H1 (cell line): ENCODE data around the gene SHCBP1L. TPM values are rescaled to one million over a fixed set of nuclear protein-coding genes. Genes with fewer than 3 reads are reported as not detected.

ENCODE experiments used
- POLR2AphosphoS5 ChIP-seq: IDR thresholded peaks from 2 replicates; pipeline ENCODE4 v1.6.1; 2011; ENCODE audit warnings: low read depth, low read length
- YY1 ChIP-seq: IDR thresholded peaks from 2 replicates; pipeline ENCODE4 v1.6.1; 2011; ENCODE audit warnings: low read depth, mild to moderate bottlenecking, low read length
- polyA plus RNA-seq, 7 experiments: library from polyadenylated mRNA; depleted of rRNA in 3 of 7; stranded (reverse) in 5 of 7; unstranded in 2 of 7; fragments of >200 nt in 5 of 7; fragments of 200-250 nt in 2 of 7; gene quantifications; 1 replicate in 5 of 7; 2 replicates in 1 of 7; 4 replicates in 1 of 7; pipeline versions ENCODE4 v1.2.1 to v1.2.3, GENCODE V29; 2011 to 2013; ENCODE audit warnings: missing spikeins in 2 of 7, mixed read lengths in 2 of 7
- total RNA-seq: library from RNA; stranded (reverse); fragmentation: NEBNext Ultra II Directional; extraction: Animal tissue kit (Norgen Biotek cat#: 25700); gene quantifications from 2 replicates; pipeline ENCODE4 v1.2.1, GENCODE V29; 2021
- TF ChIP-seq, protein P1 (sequence below): IDR thresholded peaks from 2 replicates; pipeline ENCODE4 v1.6.1; 2012; ENCODE audit warnings: inconsistent platforms

Gene SHCBP1L
- total and polyA plus RNA-seq, 2 of the 8 experiments (the other 6 are each of a cell fraction or from before 2014, with no cell fraction given): not detected

DNA sequence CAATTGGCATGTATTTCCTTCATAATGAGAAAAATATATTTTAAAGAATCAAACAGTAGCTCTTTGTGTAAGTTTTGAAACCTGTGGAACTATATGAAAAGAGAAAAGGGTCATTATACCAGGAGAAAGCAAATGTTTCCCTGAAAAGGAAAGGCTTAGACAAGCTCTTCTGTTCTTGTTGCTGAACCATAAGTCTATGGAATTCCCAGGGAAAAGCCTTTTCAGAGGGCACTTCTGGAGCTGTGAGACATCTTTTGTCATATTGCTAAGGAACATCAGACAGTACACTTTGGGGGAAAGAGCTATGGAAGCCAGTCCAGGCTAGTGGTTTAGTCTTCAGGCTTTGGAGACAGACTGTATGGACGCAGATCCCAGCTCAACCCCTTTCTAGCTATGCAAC lies 12.1 kb upstream of the SHCBP1L start (continued):
- TF ChIP-seq, protein P1, sequence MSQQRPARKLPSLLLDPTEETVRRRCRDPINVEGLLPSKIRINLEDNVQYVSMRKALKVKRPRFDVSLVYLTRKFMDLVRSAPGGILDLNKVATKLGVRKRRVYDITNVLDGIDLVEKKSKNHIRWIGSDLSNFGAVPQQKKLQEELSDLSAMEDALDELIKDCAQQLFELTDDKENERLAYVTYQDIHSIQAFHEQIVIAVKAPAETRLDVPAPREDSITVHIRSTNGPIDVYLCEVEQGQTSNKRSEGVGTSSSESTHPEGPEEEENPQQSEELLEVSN: no peak
- TF ChIP-seq YY1 (no peak), POLR2AphosphoS5 (no peak)
